Colonic mucosa (tissue), 4 donors: ENCODE measurements around the gene TLDC2. TPM values are rescaled to one million over a fixed set of nuclear protein-coding genes. Genes with fewer than 3 reads are reported as not detected.
A peak's percentile ranks its signal among the peaks of the same experiment; 100 is the strongest.

Experiments
- DNase-seq: peaks from one replicate; pipeline ENCODE4 v3.0.0-alpha.2; 2020
- H3K27ac ChIP-seq: fragments of 200-600 bp; one replicate; pipeline ENCODE4 v1.8.0; 2021
- H3K27me3 ChIP-seq: fragments of 200-600 bp; one replicate; pipeline ENCODE4 v1.8.0; 2021
- H3K36me3 ChIP-seq: fragments of 200-600 bp; one replicate; pipeline ENCODE4 v1.8.0; 2021
- H3K4me1 ChIP-seq: fragments of 200-600 bp; one replicate; pipeline ENCODE4 v1.8.0; 2021; ENCODE audit warnings: mild to moderate bottlenecking
- H3K4me3 ChIP-seq: fragments of 200-600 bp; one replicate; pipeline ENCODE4 v1.8.0; 2021
- H3K9ac ChIP-seq, 2 donors: one replicate each; pipeline ENCODE4 v1.7.0; 2013; ENCODE audit warnings: control low read depth in 2 of 2, low read depth in 2 of 2, low read length in 2 of 2
- H3K9me3 ChIP-seq: fragments of 200-600 bp; one replicate; pipeline ENCODE4 v1.8.0; 2021
- intact Hi-C: fragments of 100-400 bp; cut with DNase I; formaldehyde crosslinking; loops from one replicate; pipeline ENCODE4 v1.14.1; 2022
- total RNA-seq, 2 donors: library from RNA; stranded (reverse); fragmentation: NEBNext Ultra II Directional in 1 of 2; extraction: Animal tissue kit (Norgen Biotek cat#: 25700) in 1 of 2; gene quantifications; one replicate each; pipeline ENCODE4 v1.2.1, GENCODE V29; 2021
- TF ChIP-seq, protein P1 (sequence below): fragments of 200-600 bp; IDR thresholded peaks from one replicate; pipeline ENCODE4 v1.8.0; 2022; ENCODE audit warnings: antibody characterized with exemption, mild to moderate bottlenecking
- donor health status: healthy.
- donor health status: DM: no; HTN: no; CAD: no.
- donor health status: DM: no; HTN: no; CAD: no.

The TLDC2 gene
- total RNA-seq, 2 donors from 2014 or later: 18.1 to 29.7 TPM

GRCh38 chr20:36859700-36860330 is 16.1 kb upstream of the TLDC2 start:
- DNase-seq: no peak
- no peak overlapping the region for H3K9ac ChIP-seq
- no peaks in the 10 kb centered on the region for H3K36me3 ChIP-seq
- TF ChIP-seq, protein P1, sequence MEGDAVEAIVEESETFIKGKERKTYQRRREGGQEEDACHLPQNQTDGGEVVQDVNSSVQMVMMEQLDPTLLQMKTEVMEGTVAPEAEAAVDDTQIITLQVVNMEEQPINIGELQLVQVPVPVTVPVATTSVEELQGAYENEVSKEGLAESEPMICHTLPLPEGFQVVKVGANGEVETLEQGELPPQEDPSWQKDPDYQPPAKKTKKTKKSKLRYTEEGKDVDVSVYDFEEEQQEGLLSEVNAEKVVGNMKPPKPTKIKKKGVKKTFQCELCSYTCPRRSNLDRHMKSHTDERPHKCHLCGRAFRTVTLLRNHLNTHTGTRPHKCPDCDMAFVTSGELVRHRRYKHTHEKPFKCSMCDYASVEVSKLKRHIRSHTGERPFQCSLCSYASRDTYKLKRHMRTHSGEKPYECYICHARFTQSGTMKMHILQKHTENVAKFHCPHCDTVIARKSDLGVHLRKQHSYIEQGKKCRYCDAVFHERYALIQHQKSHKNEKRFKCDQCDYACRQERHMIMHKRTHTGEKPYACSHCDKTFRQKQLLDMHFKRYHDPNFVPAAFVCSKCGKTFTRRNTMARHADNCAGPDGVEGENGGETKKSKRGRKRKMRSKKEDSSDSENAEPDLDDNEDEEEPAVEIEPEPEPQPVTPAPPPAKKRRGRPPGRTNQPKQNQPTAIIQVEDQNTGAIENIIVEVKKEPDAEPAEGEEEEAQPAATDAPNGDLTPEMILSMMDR: no peak
- peaks cover 16% of the 10 kb centered on the region for H3K4me1 ChIP-seq
- intact Hi-C loops: no loop called here
- no peaks in the 10 kb centered on the region for H3K27me3 ChIP-seq
- H3K4me3 ChIP-seq: no peak overlapping the region
- no peak overlapping the region for H3K27ac ChIP-seq
- H3K9me3 ChIP-seq: no peaks in the 10 kb centered on the region

GRCh38 chr20:36860339-36860738 is 15.6 kb upstream of the TLDC2 start:
- DNase-seq: no peak
- intact Hi-C loops: no loop called here
- H3K36me3 ChIP-seq: no peaks in the 10 kb centered on the region
- H3K27ac ChIP-seq: no peak overlapping the region
- TF ChIP-seq, protein P1: no peak
- H3K9me3 ChIP-seq: no peaks in the 10 kb centered on the region
- no peak overlapping the region for H3K4me3 ChIP-seq
- peaks cover 16% of the 10 kb centered on the region for H3K4me1 ChIP-seq
- H3K9ac ChIP-seq: no peak overlapping the region
- no peaks in the 10 kb centered on the region for H3K27me3 ChIP-seq

DNA sequence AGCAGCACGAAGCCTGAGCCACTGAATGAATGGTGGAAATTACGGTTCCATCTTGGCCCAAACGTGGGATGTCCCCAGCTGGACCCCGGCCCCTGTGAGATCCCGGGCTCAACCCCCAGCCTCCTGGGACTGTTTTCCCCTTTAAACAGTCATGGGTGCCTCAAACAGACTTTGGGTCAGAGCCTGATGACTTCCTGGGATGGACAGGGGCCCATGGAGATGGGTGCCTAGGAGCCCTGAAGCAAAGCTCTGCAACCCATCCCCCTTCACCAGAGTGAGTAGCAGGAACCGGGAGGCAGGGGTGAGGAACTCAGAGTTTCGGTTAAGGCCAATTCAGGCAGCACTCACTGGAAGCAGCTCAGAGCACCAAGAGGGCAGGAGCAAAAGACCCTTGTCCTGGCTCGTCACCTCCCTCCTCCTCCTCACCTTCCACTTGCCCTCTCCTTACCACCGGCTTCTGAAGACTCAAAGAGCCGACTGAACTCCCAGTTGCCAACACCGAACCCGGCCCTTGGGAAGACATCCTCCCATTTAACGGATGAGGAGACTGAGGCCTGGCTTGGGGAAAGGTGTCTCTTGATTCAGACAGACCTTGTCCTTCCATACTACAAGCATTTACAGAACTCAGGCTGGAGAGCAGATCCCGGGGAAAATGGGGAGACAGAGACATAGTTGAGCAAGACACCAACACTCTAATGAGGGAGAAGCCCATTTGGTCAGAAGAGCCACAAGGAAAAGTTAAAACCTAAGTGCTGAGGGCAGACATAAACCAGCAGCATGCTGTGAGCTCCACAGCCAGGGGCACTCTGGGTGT is 14.9 kb upstream of the TLDC2 start:
- TF ChIP-seq, protein P1: no peak
- H3K4me3 ChIP-seq: no peak overlapping the region
- no peaks in the 10 kb centered on the region for H3K27me3 ChIP-seq
- H3K9me3 ChIP-seq: no peaks in the 10 kb centered on the region
- no peaks in the 10 kb centered on the region for H3K36me3 ChIP-seq
- intact Hi-C loops: no loop called here
- peak overlapping the region in 1 of 2 donors; percentile 35 for H3K9ac ChIP-seq
- H3K27ac ChIP-seq: peak overlapping the region; percentile 74
- no peak for DNase-seq
- H3K4me1 ChIP-seq: peaks cover 16% of the 10 kb centered on the region

GRCh38 chr20:36861625-36861874 is 14.4 kb upstream of the TLDC2 start:
- DNase-seq: no peak
- no peaks in the 10 kb centered on the region for H3K27me3 ChIP-seq
- H3K36me3 ChIP-seq: no peaks in the 10 kb centered on the region
- H3K4me1 ChIP-seq: peaks cover 16% of the 10 kb centered on the region
- H3K9me3 ChIP-seq: no peaks in the 10 kb centered on the region
- H3K9ac ChIP-seq: peak overlapping the region; percentile 35 to 51
- TF ChIP-seq, protein P1: no peak
- intact Hi-C loops: no loop called here
- H3K4me3 ChIP-seq: peak overlapping the region; percentile 35
- H3K27ac ChIP-seq: peak overlapping the region; percentile 74

- Histone ChIP-seq H3K36me3 (no peaks in the 10 kb centered on the region), H3K4me3 (peak overlapping the region; percentile 35), H3K27ac (peak overlapping the region; percentile 74), H3K27me3 (no peaks in the 10 kb centered on the region), H3K9ac (peak overlapping the region; percentile 35 to 88), H3K9me3 (no peaks in the 10 kb centered on the region), H3K4me1 (peaks cover 13% of the 10 kb centered on the region)
- intact Hi-C loops: no loop called here
- TF ChIP-seq, protein P1: no peak
- DNase-seq: peak; percentile 82
These were observed 13.8 kb upstream of the TLDC2 start for GRCh38 chr20:36861875-36862801.
